HG03095 (cell line): ENCODE data around the gene QRICH1.
A peak's percentile ranks its signal among the peaks of the same experiment; 100 is the strongest.

Experiments used
- ATAC-seq: cut with Tn5 transposase; IDR thresholded peaks from one replicate; pipeline ENCODE4 v1.9.1; 2021; ENCODE audit warnings: moderate library complexity; ENCODE audit not compliant: unreplicated experiment

The QRICH1 gene

GRCh38 chr3:48999085-48999858 lies 94.6 kb downstream of the QRICH1 start:
- ATAC-seq, result no peak

- ATAC-seq, result no peak
Measured at GRCh38 chr3:48997714-48998637, 95.9 kb downstream of the QRICH1 start.

GRCh38 chr3:48997102-48997635 lies 96.7 kb downstream of the QRICH1 start:
- ATAC-seq, result no peak

DNA sequence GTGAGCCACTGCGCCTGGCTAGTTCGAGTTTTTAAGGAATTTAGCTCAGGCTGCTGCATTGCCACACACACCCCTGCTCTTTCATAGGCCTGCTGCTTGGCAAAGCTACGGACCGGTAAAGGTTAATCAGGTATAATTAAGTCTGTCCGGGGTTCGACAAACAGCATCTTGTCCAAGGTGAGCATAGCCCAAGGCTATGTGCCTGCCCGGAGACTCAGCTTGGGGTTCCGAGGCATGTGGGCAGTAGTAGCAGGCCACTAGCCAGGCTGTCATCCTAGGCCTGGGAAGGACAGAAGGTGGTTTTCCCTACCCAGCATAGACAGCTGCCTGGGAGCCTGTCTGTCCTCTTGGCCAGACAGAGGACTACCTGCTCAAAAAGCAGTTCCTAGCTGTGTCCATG lies 97.2 kb downstream of the QRICH1 start:
- no peak for ATAC-seq

DNA sequence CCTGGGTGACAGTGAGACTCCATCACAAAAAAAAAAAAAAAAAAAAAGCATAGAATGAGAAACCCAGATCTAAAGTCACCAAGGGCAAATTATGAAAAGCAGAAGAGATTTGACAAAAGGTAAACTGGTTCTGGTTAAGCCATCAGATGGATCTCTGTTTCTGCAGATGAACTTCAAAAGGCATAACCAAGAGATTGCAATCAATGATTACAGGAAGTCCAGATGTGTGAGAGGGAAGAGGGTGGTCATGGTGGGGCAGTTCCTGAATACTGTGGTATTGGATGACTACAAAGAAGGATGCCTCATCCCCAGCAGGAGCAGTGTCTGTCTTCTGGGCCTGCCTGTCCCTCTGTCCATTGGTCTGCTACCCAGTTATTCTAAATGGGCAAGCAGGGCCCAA lies 100.0 kb downstream of the QRICH1 start:
- ATAC-seq, result no peak

GRCh38 chr3:48991851-48992545 lies 101.9 kb downstream of the QRICH1 start:
- ATAC-seq, result no peak

DNA sequence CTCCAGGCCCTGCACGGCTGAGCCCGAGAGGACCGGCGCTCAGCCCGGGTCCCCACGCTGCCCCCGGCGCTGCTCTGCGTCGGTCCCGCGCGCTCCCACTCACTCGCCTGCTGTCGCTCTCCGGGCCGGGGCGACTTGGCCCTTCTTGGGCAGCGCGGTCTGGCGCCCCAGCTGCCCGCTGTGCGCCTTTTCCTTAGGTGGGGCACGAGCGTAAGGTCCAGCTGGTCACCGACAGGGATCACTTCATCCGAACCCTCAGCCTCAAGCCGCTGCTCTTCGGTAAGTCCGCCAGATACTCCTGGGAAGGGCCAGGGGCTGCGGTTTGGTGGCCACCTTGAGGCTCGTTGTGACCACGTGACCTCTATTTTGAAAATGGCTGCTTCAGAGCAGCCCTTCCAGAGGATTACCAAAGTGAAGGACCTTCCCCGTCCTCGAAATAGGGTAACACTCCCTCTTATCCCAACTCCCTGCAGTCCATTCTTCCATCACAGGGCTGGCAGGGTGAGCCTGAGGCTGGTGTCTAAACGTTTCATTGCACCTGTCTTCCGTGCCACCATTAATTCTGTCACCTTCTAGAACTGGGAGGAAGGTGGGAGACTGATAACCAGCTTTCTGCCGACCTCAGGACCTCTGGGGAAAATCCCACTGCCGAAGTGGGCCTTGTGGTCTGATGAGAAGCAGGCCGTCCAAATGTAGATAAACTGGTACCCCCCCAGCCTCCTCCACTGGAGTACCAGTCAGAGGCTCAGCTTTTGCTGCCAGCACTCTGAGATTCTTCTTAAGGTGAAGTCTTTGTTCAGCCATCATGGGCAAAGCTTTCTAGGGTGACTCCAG lies 103.0 kb downstream of the QRICH1 start:
- peak; percentile 19 for ATAC-seq

DNA sequence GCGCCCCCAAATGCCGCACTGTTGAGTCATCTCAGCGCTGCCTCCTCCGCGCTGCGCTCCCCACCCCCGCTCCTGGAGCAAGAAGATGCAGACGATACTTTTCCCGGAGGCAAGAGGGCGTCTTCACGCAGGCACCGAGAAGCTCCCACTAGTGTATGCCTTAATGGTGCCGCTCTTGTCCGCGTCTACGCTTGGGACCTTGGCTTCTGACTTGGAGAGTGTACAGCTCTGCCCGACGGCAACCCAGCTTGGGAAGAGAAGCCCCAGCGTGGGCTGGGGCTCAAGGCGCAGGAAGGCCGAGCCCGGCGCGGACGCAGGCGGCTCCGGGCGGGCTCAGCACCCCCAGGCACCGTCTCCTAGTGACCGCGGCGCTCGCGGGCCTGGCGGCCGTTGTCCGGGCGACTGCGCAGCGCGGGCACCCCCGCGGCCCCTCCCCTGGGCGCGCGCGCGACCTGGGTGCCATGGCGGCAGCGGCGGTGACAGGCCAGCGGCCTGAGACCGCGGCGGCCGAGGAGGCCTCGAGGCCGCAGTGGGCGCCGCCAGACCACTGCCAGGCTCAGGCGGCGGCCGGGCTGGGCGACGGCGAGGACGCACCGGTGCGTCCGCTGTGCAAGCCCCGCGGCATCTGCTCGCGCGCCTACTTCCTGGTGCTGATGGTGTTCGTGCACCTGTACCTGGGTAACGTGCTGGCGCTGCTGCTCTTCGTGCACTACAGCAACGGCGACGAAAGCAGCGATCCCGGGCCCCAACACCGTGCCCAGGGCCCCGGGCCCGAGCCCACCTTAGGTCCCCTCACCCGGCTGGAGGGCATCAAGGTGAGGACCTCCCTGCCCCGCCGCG lies 103.9 kb downstream of the QRICH1 start, which contains the start of gene P4HTM:
P4HTM (plus strand) TSS at position 446 of the 840 bp plus-strand sequence; CDS start at position 462, 16 bp downstream.
- ATAC-seq, result peak; percentile 51

DNA sequence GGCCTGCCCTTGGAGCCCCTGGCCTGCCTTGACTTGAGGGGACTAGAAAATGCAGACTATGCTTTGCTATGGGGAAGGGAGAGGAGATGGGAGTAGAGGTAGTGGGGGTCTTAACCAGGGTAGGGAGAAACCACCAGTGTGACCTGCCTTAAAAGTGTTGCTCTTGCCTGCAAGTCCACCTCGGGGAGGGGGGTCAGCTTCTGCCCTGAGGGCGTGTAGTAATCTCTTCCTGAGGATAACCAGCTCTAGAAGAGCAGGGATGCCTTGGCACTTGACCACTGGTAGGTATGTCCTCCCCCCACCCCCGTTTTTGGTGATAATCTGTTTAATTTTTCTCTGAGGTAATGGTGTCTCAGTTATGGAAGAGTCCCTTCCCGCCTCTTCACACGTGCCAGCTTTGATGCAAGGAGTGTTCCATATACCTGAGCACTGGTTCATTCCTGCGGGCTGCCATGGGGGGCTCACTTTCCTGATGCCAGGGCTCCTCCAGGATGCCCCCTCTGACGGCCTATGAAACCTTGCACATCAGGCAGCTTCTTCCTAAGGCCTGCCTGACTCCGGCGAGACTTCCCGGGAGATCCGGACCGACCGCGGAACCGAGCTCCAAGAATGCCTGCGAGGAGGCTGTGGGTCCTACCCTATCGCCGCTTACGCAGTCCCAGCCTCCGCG lies 104.6 kb downstream of the QRICH1 start:
- ATAC-seq, result no peak

DNA sequence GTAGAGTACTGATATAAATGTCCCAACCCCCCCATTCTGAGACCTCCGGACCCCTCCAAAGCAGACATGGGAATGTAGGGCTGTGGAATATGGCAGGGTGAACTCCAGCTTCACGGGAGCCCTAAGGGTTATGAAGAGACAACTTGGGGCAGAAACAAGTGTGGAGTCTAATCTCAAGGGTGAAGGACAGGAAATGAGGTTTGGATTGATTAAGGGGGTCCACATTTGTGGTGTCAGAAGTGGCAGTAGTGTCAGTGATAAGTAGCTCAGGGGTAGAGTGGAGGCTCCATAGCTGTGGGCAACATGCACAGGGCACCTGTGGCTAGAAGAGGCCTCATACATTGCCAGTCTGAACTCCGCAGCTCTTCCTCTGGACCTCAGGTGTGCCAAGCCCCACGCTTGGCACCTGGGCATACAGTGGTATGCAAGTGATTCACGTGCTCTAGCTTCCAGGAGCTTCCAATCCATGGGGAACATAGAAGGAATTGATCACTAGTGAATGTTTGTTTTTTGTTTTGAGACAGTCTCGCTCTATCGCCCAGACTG lies 108.0 kb downstream of the QRICH1 start:
- no peak for ATAC-seq

- ATAC-seq, result no peak
Measured at GRCh38 chr3:48984663-48985062, 109.2 kb downstream of the QRICH1 start.

- ATAC-seq, result no peak
Measured at GRCh38 chr3:48983096-48983495, 110.8 kb downstream of the QRICH1 start.

GRCh38 chr3:48982686-48983085 lies 111.2 kb downstream of the QRICH1 start:
- no peak for ATAC-seq

DNA sequence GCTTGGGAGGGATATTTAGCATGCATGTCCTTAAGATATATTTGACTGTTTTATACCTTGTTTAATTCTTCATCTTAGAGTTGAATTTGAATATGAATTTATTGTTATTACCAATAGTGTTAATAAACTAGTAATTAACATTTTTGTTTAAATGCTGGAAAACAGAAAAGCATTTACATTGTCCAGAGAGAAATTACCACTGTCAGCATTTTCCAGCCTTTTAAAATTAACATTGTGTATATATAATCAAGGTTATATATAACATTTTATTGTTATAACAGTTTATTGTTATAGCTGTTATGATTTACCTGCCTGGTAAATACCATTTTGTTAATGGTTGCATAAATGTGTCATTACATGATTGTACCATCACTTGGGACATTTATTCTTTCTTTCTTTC lies 111.9 kb downstream of the QRICH1 start:
- ATAC-seq, result no peak

GRCh38 chr3:48980295-48980694 lies 113.6 kb downstream of the QRICH1 start:
- no peak for ATAC-seq
